Epithelial cell of proximal tubule (primary cell): ENCODE results near the gene PRM2. TPM values are rescaled to one million over a fixed set of nuclear protein-coding genes. Genes with fewer than 3 reads are reported as not detected.

Experiments used
- DNase-seq: peaks from one replicate; pipeline ENCODE4 v3.0.0-alpha.2; 2011; ENCODE audit warnings: low read depth
- H3K4me3 ChIP-seq: 2 replicates; pipeline ENCODE4 v1.5.1; 2011; ENCODE audit warnings: low read depth, mild to moderate bottlenecking, low read length
- total RNA-seq: library from RNA; depleted of rRNA; stranded (reverse); fragments of >200 nt; gene quantifications from 2 replicates; pipeline ENCODE4 v1.2.3, GENCODE V29; 2015
- TF ChIP-seq, protein P1 (sequence below): conservative IDR thresholded peaks from 2 replicates; pipeline ENCODE4 v1.5.1; 2012; ENCODE audit warnings: low read depth, mild to moderate bottlenecking, low read length

PRM2 gene
- total RNA-seq, 1 donor from 2014 or later, result not detected

GRCh38 chr16:11319529-11320146 is 43.4 kb upstream of the PRM2 start:
- TF ChIP-seq, protein P1, sequence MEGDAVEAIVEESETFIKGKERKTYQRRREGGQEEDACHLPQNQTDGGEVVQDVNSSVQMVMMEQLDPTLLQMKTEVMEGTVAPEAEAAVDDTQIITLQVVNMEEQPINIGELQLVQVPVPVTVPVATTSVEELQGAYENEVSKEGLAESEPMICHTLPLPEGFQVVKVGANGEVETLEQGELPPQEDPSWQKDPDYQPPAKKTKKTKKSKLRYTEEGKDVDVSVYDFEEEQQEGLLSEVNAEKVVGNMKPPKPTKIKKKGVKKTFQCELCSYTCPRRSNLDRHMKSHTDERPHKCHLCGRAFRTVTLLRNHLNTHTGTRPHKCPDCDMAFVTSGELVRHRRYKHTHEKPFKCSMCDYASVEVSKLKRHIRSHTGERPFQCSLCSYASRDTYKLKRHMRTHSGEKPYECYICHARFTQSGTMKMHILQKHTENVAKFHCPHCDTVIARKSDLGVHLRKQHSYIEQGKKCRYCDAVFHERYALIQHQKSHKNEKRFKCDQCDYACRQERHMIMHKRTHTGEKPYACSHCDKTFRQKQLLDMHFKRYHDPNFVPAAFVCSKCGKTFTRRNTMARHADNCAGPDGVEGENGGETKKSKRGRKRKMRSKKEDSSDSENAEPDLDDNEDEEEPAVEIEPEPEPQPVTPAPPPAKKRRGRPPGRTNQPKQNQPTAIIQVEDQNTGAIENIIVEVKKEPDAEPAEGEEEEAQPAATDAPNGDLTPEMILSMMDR, result no peak
- no peak overlapping the region for H3K4me3 ChIP-seq
- DNase-seq, result no peak

- TF ChIP-seq, protein P1, result no peak
Observed at GRCh38 chr16:11318817-11319216, 42.5 kb upstream of the PRM2 start.

GRCh38 chr16:11316331-11317015 is 40.2 kb upstream of the PRM2 start:
- TF ChIP-seq, protein P1, result no peak
- DNase-seq, result no peak

More at GRCh38 chr16:11318817-11319216, 42.5 kb upstream of the PRM2 start:
- no peak overlapping the region for H3K4me3 ChIP-seq
- DNase-seq, result no peak

GRCh38 chr16:11315510-11315909 is 39.2 kb upstream of the PRM2 start:
- H3K4me3 ChIP-seq, result no peak overlapping the region
- no peak for DNase-seq
- TF ChIP-seq, protein P1, result peak; percentile 40

More at GRCh38 chr16:11316331-11317015, 40.2 kb upstream of the PRM2 start:
- no peak overlapping the region for H3K4me3 ChIP-seq

DNA sequence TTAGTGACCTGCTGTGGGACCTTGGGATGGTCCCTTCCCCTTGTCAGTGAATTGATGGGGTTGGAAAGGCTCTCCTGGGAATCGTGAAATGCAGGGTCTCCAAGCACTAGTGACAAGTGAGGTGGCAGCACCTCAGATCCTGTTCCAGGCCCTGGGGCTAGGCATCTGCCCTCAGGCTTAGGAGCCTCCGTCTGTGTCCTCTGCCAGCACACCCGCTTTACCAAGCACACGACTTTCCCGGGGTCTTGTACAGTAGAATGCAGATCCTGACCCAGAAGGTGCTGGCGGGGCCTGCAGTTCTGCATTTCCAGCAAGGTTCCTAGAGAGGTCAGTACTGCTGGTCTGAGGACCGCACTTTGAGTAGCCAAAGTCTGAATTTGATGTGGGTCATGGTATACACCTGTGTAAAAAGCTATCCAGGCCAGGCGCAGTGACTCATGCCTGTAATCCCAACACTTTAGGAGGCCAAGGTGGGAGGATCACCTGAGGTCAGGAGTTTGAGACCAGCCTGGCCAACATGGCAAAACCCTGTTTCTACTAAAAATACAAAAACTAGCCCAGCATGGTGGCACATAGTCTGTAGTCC is 38.1 kb upstream of the PRM2 start:
- TF ChIP-seq, protein P1, result no peak
- H3K4me3 ChIP-seq, result no peak overlapping the region
- DNase-seq, result no peak

GRCh38 chr16:11313493-11314308 is 37.4 kb upstream of the PRM2 start:
- TF ChIP-seq, protein P1, result no peak
- no peak overlapping the region for H3K4me3 ChIP-seq

More at GRCh38 chr16:11313493-11314308, 37.4 kb upstream of the PRM2 start:
- no peak for DNase-seq
